Uterus (tissue), 4 donors: ENCODE data around the gene CEP350. TPM values are rescaled to one million over a fixed set of nuclear protein-coding genes. Genes with fewer than 3 reads are reported as not detected.
"Not testable (repeated sequence)": the region's sequence is repeated elsewhere in the genome, so short reads cannot be mapped to it uniquely, and the experiment has no call there.

Experiments
- DNase-seq, 2 donors: peaks; one replicate each; pipeline ENCODE4 v3.0.0-alpha.2; 2019 to 2020
- H3K27ac ChIP-seq, 2 donors: fragments of 200-600 bp; sonication (generic); 1 replicate in 1 of 2; 2 replicates in 1 of 2; pipeline ENCODE4 v1.5.1; 2016 to 2018
- H3K27me3 ChIP-seq, 2 donors: fragments of 200-600 bp; sonication (generic); one replicate each; pipeline ENCODE4 v1.5.1; 2018 to 2019; ENCODE audit warnings: control low read depth in 1 of 2
- H3K36me3 ChIP-seq, 2 donors: fragments of 200-600 bp; sonication (generic); one replicate each; pipeline ENCODE4 v1.5.1; 2019; ENCODE audit warnings: control low read depth in 1 of 2
- H3K4me1 ChIP-seq, 2 donors: fragments of 200-600 bp; sonication (generic); one replicate each; pipeline ENCODE4 v1.5.1; 2018 to 2019; ENCODE audit warnings: control low read depth in 1 of 2
- H3K4me3 ChIP-seq, 2 donors: fragments of 200-600 bp; sonication (generic); 1 replicate in 1 of 2; 2 replicates in 1 of 2; pipeline ENCODE4 v1.5.1; 2018 to 2019; ENCODE audit warnings: mild to moderate bottlenecking in 1 of 2
- H3K9me3 ChIP-seq, 2 donors: fragments of 200-600 bp; sonication (generic); one replicate each; pipeline ENCODE4 v1.5.1; 2019; ENCODE audit warnings: control low read depth in 1 of 2
- POLR2A ChIP-seq, 2 donors: fragments of 450-650 bp; IDR thresholded peaks; one replicate each; pipeline ENCODE4 v1.6.1; 2016; ENCODE audit warnings: antibody characterized with exemption in 2 of 2, mild to moderate bottlenecking in 1 of 2, moderate library complexity in 1 of 2
- intact Hi-C: fragments of 100-400 bp; cut with DNase I; formaldehyde crosslinking; loops from one replicate; pipeline ENCODE4 v1.15.1; 2023; ENCODE audit warnings: low total_unique reads
- total RNA-seq, 4 donors: library from RNA; depleted of rRNA in 3 of 4; stranded (reverse); fragments of >200 nt in 3 of 4; gene quantifications; one replicate each; pipeline versions ENCODE4 v1.1.0 to v1.2.4, GENCODE V29; 2014 to 2023
- TF ChIP-seq, protein P1 (sequence below), 4 experiments: fragments of 200-600 bp in 2 of 4; fragments of 450-650 bp in 2 of 4; sonication (generic) in 2 of 4; IDR thresholded peaks; one replicate each; pipeline ENCODE4 v1.5.1; 2016 to 2019; ENCODE audit warnings: antibody characterized with exemption in 4 of 4, mild to moderate bottlenecking in 2 of 4, moderate library complexity in 1 of 4
- donor health status: DM: yes; HTN: yes; CAD: no.

CEP350 gene
- total RNA-seq, 4 donors from 2014 or later, result 28.5 to 97.3 (median 82.7) TPM

GRCh38 chr1:180133193-180133592 lies 178.6 kb downstream of the CEP350 start:
- Histone ChIP-seq H3K36me3 (no peaks in the 10 kb centered on the region), H3K4me3 (no peak overlapping the region), H3K27me3 (no peaks in the 10 kb centered on the region), H3K27ac (no peak overlapping the region), H3K9me3 (no peaks in the 10 kb centered on the region), H3K4me1 (no peaks in the 10 kb centered on the region)
- DNase-seq, result no peak
- TF ChIP-seq, protein P1, sequence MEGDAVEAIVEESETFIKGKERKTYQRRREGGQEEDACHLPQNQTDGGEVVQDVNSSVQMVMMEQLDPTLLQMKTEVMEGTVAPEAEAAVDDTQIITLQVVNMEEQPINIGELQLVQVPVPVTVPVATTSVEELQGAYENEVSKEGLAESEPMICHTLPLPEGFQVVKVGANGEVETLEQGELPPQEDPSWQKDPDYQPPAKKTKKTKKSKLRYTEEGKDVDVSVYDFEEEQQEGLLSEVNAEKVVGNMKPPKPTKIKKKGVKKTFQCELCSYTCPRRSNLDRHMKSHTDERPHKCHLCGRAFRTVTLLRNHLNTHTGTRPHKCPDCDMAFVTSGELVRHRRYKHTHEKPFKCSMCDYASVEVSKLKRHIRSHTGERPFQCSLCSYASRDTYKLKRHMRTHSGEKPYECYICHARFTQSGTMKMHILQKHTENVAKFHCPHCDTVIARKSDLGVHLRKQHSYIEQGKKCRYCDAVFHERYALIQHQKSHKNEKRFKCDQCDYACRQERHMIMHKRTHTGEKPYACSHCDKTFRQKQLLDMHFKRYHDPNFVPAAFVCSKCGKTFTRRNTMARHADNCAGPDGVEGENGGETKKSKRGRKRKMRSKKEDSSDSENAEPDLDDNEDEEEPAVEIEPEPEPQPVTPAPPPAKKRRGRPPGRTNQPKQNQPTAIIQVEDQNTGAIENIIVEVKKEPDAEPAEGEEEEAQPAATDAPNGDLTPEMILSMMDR (IDR thresholded peaks at IDR 0.05), result no peak
- TF ChIP-seq POLR2A (IDR thresholded peaks at IDR 0.05), result no peak
- intact Hi-C loops, result no loop called here

GRCh38 chr1:180133688-180134087 lies 179.1 kb downstream of the CEP350 start:
- H3K36me3 ChIP-seq, H3K27me3 ChIP-seq, H3K9me3 ChIP-seq, intact Hi-C loops, DNase-seq, H3K4me3 ChIP-seq, H3K27ac ChIP-seq, H3K4me1 ChIP-seq: not testable (repeated sequence)

DNA sequence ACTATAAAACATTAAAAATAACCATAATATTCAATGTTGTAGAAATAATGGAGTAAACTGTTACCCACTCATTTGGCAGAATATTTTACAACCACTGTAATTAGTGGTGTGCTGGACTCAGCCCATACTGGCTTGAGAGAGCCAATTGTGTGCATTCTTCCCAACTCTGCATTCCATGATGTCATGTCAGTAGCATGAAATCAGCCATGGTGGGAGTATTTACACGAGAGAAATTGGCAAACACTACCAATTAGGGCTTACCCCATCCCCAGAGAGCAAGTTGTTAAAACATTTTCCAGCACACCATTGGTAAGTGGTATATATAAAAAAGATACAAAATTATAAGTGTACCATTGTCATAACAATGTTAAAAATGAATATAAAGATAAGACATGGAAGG lies 180.9 kb downstream of the CEP350 start:
- H3K27ac ChIP-seq, result no peak overlapping the region
- intact Hi-C loops, result no loop called here
- no peaks in the 10 kb centered on the region for H3K9me3 ChIP-seq
- H3K4me3 ChIP-seq, result no peak overlapping the region
- H3K27me3 ChIP-seq, result no peaks in the 10 kb centered on the region
- H3K4me1 ChIP-seq, result no peaks in the 10 kb centered on the region
- H3K36me3 ChIP-seq, result no peaks in the 10 kb centered on the region
- DNase-seq, result no peak
- no peak for TF ChIP-seq POLR2A (IDR thresholded peaks at IDR 0.05)
- TF ChIP-seq, protein P1 (IDR thresholded peaks at IDR 0.05), result no peak

- TF ChIP-seq, protein P1 (IDR thresholded peaks at IDR 0.05), result no peak
- TF ChIP-seq POLR2A (IDR thresholded peaks at IDR 0.05), result no peak
- Histone ChIP-seq H3K4me1 (no peaks in the 10 kb centered on the region), H3K27me3 (no peaks in the 10 kb centered on the region), H3K4me3 (no peak overlapping the region), H3K27ac (no peak overlapping the region), H3K36me3 (no peaks in the 10 kb centered on the region), H3K9me3 (no peaks in the 10 kb centered on the region)
- no peak for DNase-seq
- intact Hi-C loops, result no loop called here
Observed at GRCh38 chr1:180136331-180136967, 181.8 kb downstream of the CEP350 start.

DNA sequence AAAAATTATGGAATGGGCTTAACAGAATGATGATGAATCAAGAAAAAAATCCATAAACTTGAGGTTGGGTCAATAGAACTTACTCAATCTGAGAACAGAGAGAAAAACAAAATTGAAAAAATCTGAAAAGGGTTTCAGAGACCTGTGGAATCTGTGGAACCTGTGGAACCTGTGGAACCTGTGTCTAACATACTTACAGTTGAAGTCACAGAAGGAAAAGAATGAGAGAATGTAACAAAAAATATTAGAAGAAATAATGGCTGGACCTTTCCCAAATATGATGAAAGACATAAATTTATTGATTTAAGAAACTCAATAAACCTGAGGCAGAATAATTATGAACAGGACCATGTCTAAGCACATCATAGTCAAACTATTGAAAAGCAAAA lies 182.4 kb downstream of the CEP350 start:
- Histone ChIP-seq H3K9me3 (no peaks in the 10 kb centered on the region), H3K4me1 (no peaks in the 10 kb centered on the region), H3K27me3 (no peaks in the 10 kb centered on the region), H3K4me3 (no peak overlapping the region), H3K36me3 (no peaks in the 10 kb centered on the region), H3K27ac (no peak overlapping the region)
- TF ChIP-seq, protein P1 (IDR thresholded peaks at IDR 0.05), result no peak
- no peak for TF ChIP-seq POLR2A (IDR thresholded peaks at IDR 0.05)
- intact Hi-C loops, result no loop called here
- no peak for DNase-seq

DNA sequence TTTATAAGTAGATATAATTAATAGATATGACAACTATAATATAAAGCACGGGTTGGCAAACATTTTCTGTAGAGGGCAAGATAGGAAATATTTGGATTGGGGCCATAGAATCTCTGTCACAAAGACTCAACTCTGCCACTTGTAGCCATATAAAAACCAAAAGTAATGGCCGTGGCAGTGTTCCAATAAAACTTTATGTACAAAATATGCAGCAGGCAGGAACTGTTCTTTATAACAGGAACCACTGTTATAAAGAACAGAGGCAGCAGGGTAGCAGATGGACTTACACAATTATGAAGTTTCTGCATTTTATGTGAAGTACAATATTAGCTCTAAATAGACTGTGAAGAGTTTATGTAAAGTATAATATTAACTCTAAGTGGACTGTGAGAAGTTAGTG lies 183.2 kb downstream of the CEP350 start:
- Histone ChIP-seq H3K9me3 (no peaks in the 10 kb centered on the region), H3K27ac (no peak overlapping the region), H3K27me3 (no peaks in the 10 kb centered on the region), H3K36me3 (no peaks in the 10 kb centered on the region), H3K4me1 (no peaks in the 10 kb centered on the region), H3K4me3 (no peak overlapping the region)
- intact Hi-C loops, result no loop called here
- no peak for DNase-seq
- TF ChIP-seq, protein P1 (IDR thresholded peaks at IDR 0.05), result no peak
